ENCODE measurements around the gene NTRK3. TPM values are rescaled to one million over a fixed set of nuclear protein-coding genes. Genes with fewer than 3 reads are reported as not detected.

The NTRK3 gene
- total RNA-seq, 4 donors from 2014 or later, result 0.35 to 5.8 (median 3.0) TPM

- H3K27me3 ChIP-seq, result no peaks in the 10 kb centered on the region
- H3K4me3 ChIP-seq, result no peak overlapping the region
- H3K36me3 ChIP-seq, result no peaks in the 10 kb centered on the region
- TF ChIP-seq CTCF (IDR thresholded peaks at IDR 0.05), result no peak
- TF ChIP-seq POLR2A (IDR thresholded peaks at IDR 0.05), result no peak
- H3K4me1 ChIP-seq, result no peaks in the 10 kb centered on the region
- H3K27ac ChIP-seq, result no peak overlapping the region
- H3K9me3 ChIP-seq, result no peaks in the 10 kb centered on the region
- DNase-seq, result no peak
Measured at GRCh38 chr15:88188300-88188699, 68.2 kb downstream of the NTRK3 start.

GRCh38 chr15:88187195-88187594, 69.3 kb downstream of the NTRK3 start:
- no peaks in the 10 kb centered on the region for H3K27me3 ChIP-seq
- TF ChIP-seq CTCF (IDR thresholded peaks at IDR 0.05) (no peak), POLR2A (IDR thresholded peaks at IDR 0.05) (no peak)
- H3K4me1 ChIP-seq, result no peaks in the 10 kb centered on the region
- H3K36me3 ChIP-seq, result no peaks in the 10 kb centered on the region
- no peak overlapping the region for H3K27ac ChIP-seq
- H3K4me3 ChIP-seq, result no peak overlapping the region
- DNase-seq, result no peak
- H3K9me3 ChIP-seq, result no peaks in the 10 kb centered on the region

- no peak overlapping the region for H3K27ac ChIP-seq
- H3K36me3 ChIP-seq, result no peaks in the 10 kb centered on the region
- no peak for TF ChIP-seq POLR2A (IDR thresholded peaks at IDR 0.05)
- H3K27me3 ChIP-seq, result no peaks in the 10 kb centered on the region
- no peak overlapping the region for H3K4me3 ChIP-seq
- H3K4me1 ChIP-seq, result no peaks in the 10 kb centered on the region
- no peaks in the 10 kb centered on the region for H3K9me3 ChIP-seq
- DNase-seq, result no peak
Measured at GRCh38 chr15:88185584-88185983, 71.0 kb downstream of the NTRK3 start.

GRCh38 chr15:88181613-88182012, 74.9 kb downstream of the NTRK3 start:
- Histone ChIP-seq H3K4me1 (no peaks in the 10 kb centered on the region), H3K27me3 (no peaks in the 10 kb centered on the region), H3K36me3 (no peaks in the 10 kb centered on the region), H3K9me3 (no peaks in the 10 kb centered on the region), H3K27ac (no peak overlapping the region), H3K4me3 (no peak overlapping the region)
- no peak for DNase-seq
- no peak for TF ChIP-seq POLR2A (IDR thresholded peaks at IDR 0.05)
- no peak for TF ChIP-seq CTCF (IDR thresholded peaks at IDR 0.05)

- no peak overlapping the region for H3K27ac ChIP-seq
- no peak overlapping the region for H3K4me3 ChIP-seq
- no peak for DNase-seq
- no peaks in the 10 kb centered on the region for H3K9me3 ChIP-seq
- H3K36me3 ChIP-seq, result no peaks in the 10 kb centered on the region
- no peaks in the 10 kb centered on the region for H3K4me1 ChIP-seq
- TF ChIP-seq POLR2A (IDR thresholded peaks at IDR 0.05) (no peak), CTCF (IDR thresholded peaks at IDR 0.05) (no peak)
- no peaks in the 10 kb centered on the region for H3K27me3 ChIP-seq
Measured at GRCh38 chr15:88179562-88179961, 77.0 kb downstream of the NTRK3 start.

GRCh38 chr15:88178631-88179030, 77.9 kb downstream of the NTRK3 start:
- no peak overlapping the region for H3K27ac ChIP-seq
- H3K4me3 ChIP-seq, result no peak overlapping the region
- H3K27me3 ChIP-seq, result no peaks in the 10 kb centered on the region
- DNase-seq, result no peak
- H3K4me1 ChIP-seq, result no peaks in the 10 kb centered on the region
- TF ChIP-seq POLR2A (IDR thresholded peaks at IDR 0.05), result no peak
- TF ChIP-seq CTCF (IDR thresholded peaks at IDR 0.05), result no peak
- H3K9me3 ChIP-seq, result no peaks in the 10 kb centered on the region
- H3K36me3 ChIP-seq, result no peaks in the 10 kb centered on the region
